Ramos (cell line): ENCODE data around the gene BBX.

Experiments used
- in situ Hi-C: fragments of 300-500 bp; cut with MboI; formaldehyde crosslinking; loops from one replicate; pipeline ENCODE4 v1.14.3; 2022; ENCODE audit warnings: low sequenced_read_pairs; ENCODE audit not compliant: unreplicated experiment

The BBX gene

GRCh38 chr3:107781253-107781652, 258.5 kb downstream of the BBX start:
- in situ Hi-C loops: no loop called here

GRCh38 chr3:107782054-107782453, 259.3 kb downstream of the BBX start:
- in situ Hi-C loops: no loop called here

GRCh38 chr3:107790612-107791011, 267.9 kb downstream of the BBX start:
- in situ Hi-C loops: no loop called here

GRCh38 chr3:107791027-107791426, 268.3 kb downstream of the BBX start:
- in situ Hi-C loops: no loop called here

GRCh38 chr3:107791450-107791849, 268.7 kb downstream of the BBX start:
- in situ Hi-C loops: no loop called here

- in situ Hi-C loops: no loop called here
Observed at GRCh38 chr3:107794664-107795443, 272.1 kb downstream of the BBX start.

- in situ Hi-C loops: no loop called here
Observed at GRCh38 chr3:107795514-107796094, 272.8 kb downstream of the BBX start.

- in situ Hi-C loops: no loop called here
Observed at GRCh38 chr3:107796791-107797190, 274.0 kb downstream of the BBX start.

- in situ Hi-C loops: no loop called here
Observed at GRCh38 chr3:107797586-107797985, 274.8 kb downstream of the BBX start.

- in situ Hi-C loops: no loop called here
Observed at GRCh38 chr3:107798381-107798780, 275.6 kb downstream of the BBX start.

- in situ Hi-C loops: no loop called here
Observed at GRCh38 chr3:107800710-107801109, 277.9 kb downstream of the BBX start.

GRCh38 chr3:107803170-107803569, 280.4 kb downstream of the BBX start:
- in situ Hi-C loops: no loop called here

- in situ Hi-C loops: no loop called here
Observed at GRCh38 chr3:107806021-107806420, 283.3 kb downstream of the BBX start.

- in situ Hi-C loops: no loop called here
Observed at GRCh38 chr3:107806536-107806935, 283.8 kb downstream of the BBX start.

- in situ Hi-C loops: no loop called here
Observed at GRCh38 chr3:107810171-107811071, 287.7 kb downstream of the BBX start.

- in situ Hi-C loops: no loop called here
Observed at GRCh38 chr3:107813026-107813425, 290.3 kb downstream of the BBX start.

- in situ Hi-C loops: no loop called here
Observed at GRCh38 chr3:107816107-107816506, 293.3 kb downstream of the BBX start.

- in situ Hi-C loops: no loop called here
Observed at GRCh38 chr3:107817076-107817475, 294.3 kb downstream of the BBX start.

- in situ Hi-C loops: no loop called here
Observed at GRCh38 chr3:107818025-107818424, 295.3 kb downstream of the BBX start.

- in situ Hi-C loops: no loop called here
Observed at GRCh38 chr3:107819656-107820055, 296.9 kb downstream of the BBX start.

GRCh38 chr3:107822308-107822707, 299.5 kb downstream of the BBX start:
- in situ Hi-C loops: no loop called here
